NCI-H82 treated with DMSO at 0.1 percent for 48 hours (cell line): ENCODE data around the gene NFATC3.

Source experiments
- DNase-seq: peaks from one replicate; lab custom pipeline; 2025; ENCODE audit not compliant: unreplicated experiment; lab: John Stamatoyannopoulos, UW

NFATC3 gene

GRCh38 chr16:68244903-68245853 lies 160.0 kb downstream of the NFATC3 start, which contains the start of gene PLA2G15:
PLA2G15 (plus strand) TSS chr16:68245373; CDS start chr16:68245427, 54 bp downstream.
- peak; percentile 51 for DNase-seq

- no peak for DNase-seq
Observed at GRCh38 chr16:68246121-68246520, 161.0 kb downstream of the NFATC3 start.

GRCh38 chr16:68246666-68247065 lies 161.5 kb downstream of the NFATC3 start:
- DNase-seq = no peak

GRCh38 chr16:68247400-68247799 lies 162.2 kb downstream of the NFATC3 start:
- DNase-seq = no peak

- DNase-seq = no peak
Observed at GRCh38 chr16:68247932-68248331, 162.8 kb downstream of the NFATC3 start.

GRCh38 chr16:68249371-68249770 lies 164.2 kb downstream of the NFATC3 start:
- DNase-seq = no peak

GRCh38 chr16:68250951-68251350 lies 165.8 kb downstream of the NFATC3 start:
- DNase-seq = no peak

GRCh38 chr16:68251832-68252231 lies 166.7 kb downstream of the NFATC3 start:
- DNase-seq = no peak

- no peak for DNase-seq
Observed at GRCh38 chr16:68252383-68252782, 167.2 kb downstream of the NFATC3 start.

GRCh38 chr16:68253721-68254120 lies 168.6 kb downstream of the NFATC3 start:
- DNase-seq = no peak

GRCh38 chr16:68255712-68256111 lies 170.5 kb downstream of the NFATC3 start:
- no peak for DNase-seq

- no peak for DNase-seq
Observed at GRCh38 chr16:68257251-68257905, 172.2 kb downstream of the NFATC3 start.

- no peak for DNase-seq
Observed at GRCh38 chr16:68257906-68258800, 173.0 kb downstream of the NFATC3 start.

- no peak for DNase-seq
Observed at GRCh38 chr16:68259007-68259825, 174.0 kb downstream of the NFATC3 start.

- DNase-seq = no peak
Observed at GRCh38 chr16:68263559-68264127, 178.5 kb downstream of the NFATC3 start.

GRCh38 chr16:68264128-68265077 lies 179.2 kb downstream of the NFATC3 start, which contains the start of gene SLC7A6:
SLC7A6 (plus strand) TSS chr16:68264526; CDS start chr16:68274727, 10,201 bp downstream.
- DNase-seq = no peak

GRCh38 chr16:68265078-68265920 lies 180.1 kb downstream of the NFATC3 start:
- no peak for DNase-seq
